ENCODE data around the gene CCL21.

Gene CCL21

GRCh38 chr9:34686732-34687131 lies 23.2 kb downstream of the CCL21 start:
- Histone ChIP-seq H3K27me3 (ENCODE audit: control insufficient read depth, insufficient read depth, low read length) (peaks cover 2% of the 10 kb centered on the region), H3K9ac (ENCODE audit: low read depth, low read length) (no peak overlapping the region), H3K4me1 (ENCODE audit: control insufficient read depth, insufficient read depth, low read length) (no peaks in the 10 kb centered on the region), H3K9me3 (ENCODE audit: control insufficient read depth, insufficient read depth, low read length) (no peaks in the 10 kb centered on the region), H3K36me3 (ENCODE audit: control insufficient read depth, insufficient read depth, low read length) (no peaks in the 10 kb centered on the region), H3K4me3 (ENCODE audit: low read depth, low read length) (no peak overlapping the region)

- no peak overlapping the region for H3K4me3 ChIP-seq (ENCODE audit: low read depth, low read length)
- H3K9me3 ChIP-seq (ENCODE audit: control insufficient read depth, insufficient read depth, low read length) = no peaks in the 10 kb centered on the region
- H3K4me1 ChIP-seq (ENCODE audit: control insufficient read depth, insufficient read depth, low read length) = no peaks in the 10 kb centered on the region
- H3K9ac ChIP-seq (ENCODE audit: low read depth, low read length) = no peak overlapping the region
- peaks cover 2% of the 10 kb centered on the region for H3K27me3 ChIP-seq (ENCODE audit: control insufficient read depth, insufficient read depth, low read length)
- no peaks in the 10 kb centered on the region for H3K36me3 ChIP-seq (ENCODE audit: control insufficient read depth, insufficient read depth, low read length)
Measured at GRCh38 chr9:34686231-34686630, 23.7 kb downstream of the CCL21 start.

- H3K27me3 ChIP-seq (ENCODE audit: control insufficient read depth, insufficient read depth, low read length) = peaks cover 2% of the 10 kb centered on the region
- H3K9ac ChIP-seq (ENCODE audit: low read depth, low read length) = no peak overlapping the region
- H3K9me3 ChIP-seq (ENCODE audit: control insufficient read depth, insufficient read depth, low read length) = no peaks in the 10 kb centered on the region
- no peaks in the 10 kb centered on the region for H3K4me1 ChIP-seq (ENCODE audit: control insufficient read depth, insufficient read depth, low read length)
- H3K36me3 ChIP-seq (ENCODE audit: control insufficient read depth, insufficient read depth, low read length) = no peaks in the 10 kb centered on the region
- H3K4me3 ChIP-seq (ENCODE audit: low read depth, low read length) = no peak overlapping the region
Measured at GRCh38 chr9:34685591-34685990, 24.3 kb downstream of the CCL21 start.

GRCh38 chr9:34684816-34685215 lies 25.1 kb downstream of the CCL21 start:
- peaks cover 2% of the 10 kb centered on the region for H3K27me3 ChIP-seq (ENCODE audit: control insufficient read depth, insufficient read depth, low read length)
- no peak overlapping the region for H3K4me3 ChIP-seq (ENCODE audit: low read depth, low read length)
- no peaks in the 10 kb centered on the region for H3K4me1 ChIP-seq (ENCODE audit: control insufficient read depth, insufficient read depth, low read length)
- no peaks in the 10 kb centered on the region for H3K36me3 ChIP-seq (ENCODE audit: control insufficient read depth, insufficient read depth, low read length)
- H3K9me3 ChIP-seq (ENCODE audit: control insufficient read depth, insufficient read depth, low read length) = no peaks in the 10 kb centered on the region
- H3K9ac ChIP-seq (ENCODE audit: low read depth, low read length) = no peak overlapping the region

GRCh38 chr9:34684145-34684544 lies 25.8 kb downstream of the CCL21 start:
- no peaks in the 10 kb centered on the region for H3K9me3 ChIP-seq (ENCODE audit: control insufficient read depth, insufficient read depth, low read length)
- H3K4me1 ChIP-seq (ENCODE audit: control insufficient read depth, insufficient read depth, low read length) = no peaks in the 10 kb centered on the region
- H3K9ac ChIP-seq (ENCODE audit: low read depth, low read length) = no peak overlapping the region
- peaks cover 2% of the 10 kb centered on the region for H3K27me3 ChIP-seq (ENCODE audit: control insufficient read depth, insufficient read depth, low read length)
- no peaks in the 10 kb centered on the region for H3K36me3 ChIP-seq (ENCODE audit: control insufficient read depth, insufficient read depth, low read length)
- H3K4me3 ChIP-seq (ENCODE audit: low read depth, low read length) = no peak overlapping the region

GRCh38 chr9:34675869-34676268 lies 34.1 kb downstream of the CCL21 start:
- Histone ChIP-seq H3K4me1 (ENCODE audit: control insufficient read depth, insufficient read depth, low read length) (no peaks in the 10 kb centered on the region), H3K4me3 (ENCODE audit: low read depth, low read length) (no peak overlapping the region), H3K36me3 (ENCODE audit: control insufficient read depth, insufficient read depth, low read length) (no peaks in the 10 kb centered on the region), H3K9ac (ENCODE audit: low read depth, low read length) (no peak overlapping the region), H3K27me3 (ENCODE audit: control insufficient read depth, insufficient read depth, low read length) (no peaks in the 10 kb centered on the region), H3K9me3 (ENCODE audit: control insufficient read depth, insufficient read depth, low read length) (no peaks in the 10 kb centered on the region)

GRCh38 chr9:34675048-34675714 lies 34.8 kb downstream of the CCL21 start:
- no peaks in the 10 kb centered on the region for H3K9me3 ChIP-seq (ENCODE audit: control insufficient read depth, insufficient read depth, low read length)
- no peaks in the 10 kb centered on the region for H3K27me3 ChIP-seq (ENCODE audit: control insufficient read depth, insufficient read depth, low read length)

GRCh38 chr9:34674440-34674839 lies 35.5 kb downstream of the CCL21 start:
- H3K4me1 ChIP-seq (ENCODE audit: control insufficient read depth, insufficient read depth, low read length) = no peaks in the 10 kb centered on the region
- no peaks in the 10 kb centered on the region for H3K27me3 ChIP-seq (ENCODE audit: control insufficient read depth, insufficient read depth, low read length)
- H3K9ac ChIP-seq (ENCODE audit: low read depth, low read length) = no peak overlapping the region
- no peak overlapping the region for H3K4me3 ChIP-seq (ENCODE audit: low read depth, low read length)
- no peaks in the 10 kb centered on the region for H3K9me3 ChIP-seq (ENCODE audit: control insufficient read depth, insufficient read depth, low read length)
- no peaks in the 10 kb centered on the region for H3K36me3 ChIP-seq (ENCODE audit: control insufficient read depth, insufficient read depth, low read length)

More at GRCh38 chr9:34675048-34675714, 34.8 kb downstream of the CCL21 start:
- Histone ChIP-seq H3K36me3 (ENCODE audit: control insufficient read depth, insufficient read depth, low read length) (no peaks in the 10 kb centered on the region), H3K4me1 (ENCODE audit: control insufficient read depth, insufficient read depth, low read length) (no peaks in the 10 kb centered on the region), H3K4me3 (ENCODE audit: low read depth, low read length) (no peak overlapping the region), H3K9ac (ENCODE audit: low read depth, low read length) (no peak overlapping the region)

- H3K36me3 ChIP-seq (ENCODE audit: control insufficient read depth, insufficient read depth, low read length) = peaks cover 3% of the 10 kb centered on the region
- no peaks in the 10 kb centered on the region for H3K9me3 ChIP-seq (ENCODE audit: control insufficient read depth, insufficient read depth, low read length)
- no peaks in the 10 kb centered on the region for H3K4me1 ChIP-seq (ENCODE audit: control insufficient read depth, insufficient read depth, low read length)
- H3K9ac ChIP-seq (ENCODE audit: low read depth, low read length) = no peak overlapping the region
- no peak overlapping the region for H3K4me3 ChIP-seq (ENCODE audit: low read depth, low read length)
- no peaks in the 10 kb centered on the region for H3K27me3 ChIP-seq (ENCODE audit: control insufficient read depth, insufficient read depth, low read length)
Measured at GRCh38 chr9:34671307-34671706, 38.6 kb downstream of the CCL21 start.

GRCh38 chr9:34669809-34670562 lies 40.0 kb downstream of the CCL21 start:
- peaks cover 3% of the 10 kb centered on the region for H3K36me3 ChIP-seq (ENCODE audit: control insufficient read depth, insufficient read depth, low read length)
- H3K9ac ChIP-seq (ENCODE audit: low read depth, low read length) = no peak overlapping the region
- H3K9me3 ChIP-seq (ENCODE audit: control insufficient read depth, insufficient read depth, low read length) = no peaks in the 10 kb centered on the region
- H3K4me1 ChIP-seq (ENCODE audit: control insufficient read depth, insufficient read depth, low read length) = no peaks in the 10 kb centered on the region
- no peaks in the 10 kb centered on the region for H3K27me3 ChIP-seq (ENCODE audit: control insufficient read depth, insufficient read depth, low read length)
- no peak overlapping the region for H3K4me3 ChIP-seq (ENCODE audit: low read depth, low read length)

- Histone ChIP-seq H3K9me3 (ENCODE audit: control insufficient read depth, insufficient read depth, low read length) (no peaks in the 10 kb centered on the region), H3K9ac (ENCODE audit: low read depth, low read length) (peak overlapping the region; percentile 90), H3K36me3 (ENCODE audit: control insufficient read depth, insufficient read depth, low read length) (peaks cover 3% of the 10 kb centered on the region), H3K27me3 (ENCODE audit: control insufficient read depth, insufficient read depth, low read length) (no peaks in the 10 kb centered on the region), H3K4me1 (ENCODE audit: control insufficient read depth, insufficient read depth, low read length) (peaks cover 2% of the 10 kb centered on the region), H3K4me3 (ENCODE audit: low read depth, low read length) (peak overlapping the region; percentile 96)
Measured at GRCh38 chr9:34665381-34666250, 44.3 kb downstream of the CCL21 start.
